Measurements from ENCODE around the gene DGKG. TPM values are rescaled to one million over a fixed set of nuclear protein-coding genes. Genes with fewer than 3 reads are reported as not detected.

Gene DGKG
- total and polyA plus RNA-seq, 9 of the 15 experiments (the other 6 are each of a cell fraction or from before 2014, with no cell fraction given): 0.01 to 0.36 (median 0.15) TPM

- H4K20me1 ChIP-seq (replicated peaks; ENCODE audit: control insufficient read depth, insufficient read depth, low read length): no peaks in the 10 kb centered on the region
- no peaks in the 10 kb centered on the region for H3K9me1 ChIP-seq (ENCODE audit: control insufficient read depth, insufficient read depth, low read length)
- ChIA-PET CTCF (ENCODE audit: low intra/inter-chr PET ratio) (no interaction called here), POLR2A (interaction anchor here (0.6 to 1.6 kb wide), 2 partner anchors 10 to 81 kb away, joined by 5 to 6 read pairs; partner anchors contain the start of gene ETV5)
- no TSS peak for BruUV-seq (replicated peaks)
- H3K36me3 ChIP-seq (ENCODE audit: control insufficient read depth, insufficient read depth, low read length): peaks cover 6% of the 10 kb centered on the region; the same call in 1 of the 3 replicates
- H3K27ac ChIP-seq (ENCODE audit: extremely low read depth, low read depth, low read length): no peak overlapping the region
- no peak overlapping the region for H3K9ac ChIP-seq (ENCODE audit: insufficient read depth in 1 of 2, low read depth in 2 of 2, low read length in 2 of 2)
- no peak overlapping the region for H3K4me3 ChIP-seq
- no peaks in the 10 kb centered on the region for H3K79me2 ChIP-seq (ENCODE audit: control insufficient read depth, insufficient read depth, low read length)
- no peak overlapping the region for H3K4me2 ChIP-seq (ENCODE audit: insufficient read depth, low read length)
- intact Hi-C loops (cut with micrococcal nuclease): no loop called here
- DNase-seq (ENCODE audit: extremely low read depth in 1 of 4, low spot score in 3 of 4) (no peak), ATAC-seq (no peak), FAIRE-seq (no peak)
- H3K27me3 ChIP-seq (ENCODE audit: control insufficient read depth in 2 of 2, insufficient read depth in 2 of 2, low read length in 2 of 2): no peaks in the 10 kb centered on the region
- H3K4me1 ChIP-seq (replicated peaks in 1 of 2; ENCODE audit: control insufficient read depth in 2 of 2, insufficient read depth in 2 of 2, low read length in 2 of 2): peaks cover 15 to 23% of the 10 kb centered on the region in 2 experiments; a peak in 4 of 5 replicates
- in situ Hi-C loops (cut with MboI): no loop called here
- no peaks in the 10 kb centered on the region for H3K9me3 ChIP-seq (replicated peaks; ENCODE audit: control insufficient read depth, insufficient read depth, low read depth, low read length)
- WGBS (ENCODE audit: insufficient coverage, low coverage, missing lambda C conversion rate): 71% methylated on average over 5 of the region's 5 CpGs
- no peak overlapping the region for H2AFZ ChIP-seq (ENCODE audit: low read depth, low read length)
- TF ChIP-seq CAMTA2 (CRISPR knock-in tag; conservative IDR thresholded peaks at IDR 0.05): no peak
- TF ChIP-seq TAF7 (tag; IDR thresholded peaks at IDR 0.05): no peak
- TF ChIP-seq NFIC (IDR thresholded peaks at IDR 0.05): peak; percentile 79
- no peak for TF ChIP-seq CREB1 (IDR thresholded peaks at IDR 0.05)
- no peak for TF ChIP-seq CREB1 (CRISPR knock-in tag; IDR thresholded peaks at IDR 0.05)
- no peak for TF ChIP-seq FOXM1 (IDR thresholded peaks at IDR 0.05; ENCODE audit: low read depth)
- no peak for TF ChIP-seq FOXM1 (CRISPR knock-in tag; IDR thresholded peaks at IDR 0.05; ENCODE audit: low read depth)
- TF ChIP-seq ZHX1 (conservative IDR thresholded peaks at IDR 0.05; ENCODE audit: low read length): no peak
Measured at GRCh38 chr3:186099178-186099577, 262.9 kb downstream of the DGKG start.
